SK-N-SH (cell line): Measurements from ENCODE around the gene ZNF609. TPM values are rescaled to one million over a fixed set of nuclear protein-coding genes. Genes with fewer than 3 reads are reported as not detected.
A peak's percentile ranks its signal among the peaks of the same experiment; 100 is the strongest.

ENCODE experiments used
- CTCF ChIA-PET: fragments of 300-600, 350-600 bp; formaldehyde crosslinking; extraction: SDS; loops from one replicate; lab custom pipeline; 2021; lab: Yijun Ruan, JAX
- POLR2A ChIA-PET: fragments of 350-600 bp; sonication (Branson Sonifier 250); formaldehyde crosslinking; extraction: SDS; loops from one replicate; lab custom pipeline; 2020; ENCODE audit warnings: antibody characterized with exemption, inconsistent platforms; lab: Yijun Ruan, JAX
- DNase-seq: peaks from one replicate; pipeline ENCODE4 v3.0.0; 2012
- H2AFZ ChIP-seq: fragments of 200-600 bp; sonication (generic); 2 replicates; pipeline ENCODE4 v1.8.1; 2016; ENCODE audit warnings: antibody characterized with exemption, mild to moderate bottlenecking, low read depth
- H3F3A ChIP-seq: fragments of 200-600 bp; sonication (generic); replicated peaks from 2 replicates; pipeline ENCODE3; 2016; ENCODE audit warnings: antibody characterized with exemption, mild to moderate bottlenecking; ENCODE audit not compliant: insufficient read depth
- H3K27ac ChIP-seq, 2 experiments: fragments of 200-500 bp in 1 of 2; fragments of 200-600 bp in 1 of 2; sonication (Bioruptor generic) in 1 of 2; sonication (generic), shearing (Covaris generic) in 1 of 2; 2 replicates each; pipeline versions ENCODE4 v1.5.1 to v1.6.1; 2014 to 2016; ENCODE audit warnings: low read depth in 2 of 2, inconsistent platforms in 1 of 2, low read length in 1 of 2, mild to moderate bottlenecking in 1 of 2, mixed read lengths in 1 of 2
- H3K27me3 ChIP-seq: fragments of 200-600 bp; sonication (generic), shearing (Covaris generic); 2 replicates; pipeline ENCODE4 v1.6.1; 2016; ENCODE audit warnings: mixed run types; ENCODE audit not compliant: insufficient read depth
- H3K36me3 ChIP-seq, 2 experiments: fragments of 200-500 bp in 1 of 2; fragments of 200-600 bp in 1 of 2; sonication (Bioruptor generic) in 1 of 2; sonication (generic) in 1 of 2; replicated peaks in 1 of 2; 2 replicates each; pipeline versions ENCODE3 to v1.5.1; 2014 to 2016; ENCODE audit warnings: low read length in 1 of 2, mild to moderate bottlenecking in 1 of 2; ENCODE audit not compliant: insufficient read depth in 2 of 2, control insufficient read depth in 1 of 2
- H3K4me1 ChIP-seq, 2 experiments: fragments of 200-500 bp in 1 of 2; fragments of 200-600 bp in 1 of 2; sonication (Bioruptor generic) in 1 of 2; sonication (generic), shearing (Covaris generic) in 1 of 2; 2 replicates each; pipeline versions ENCODE4 v1.5.1 to v1.6.1; 2014 to 2016; ENCODE audit warnings: low read depth in 1 of 2, low read length in 1 of 2, mixed run types in 1 of 2; ENCODE audit not compliant: insufficient read depth in 2 of 2, control insufficient read depth in 1 of 2
- H3K4me2 ChIP-seq: fragments of 200-600 bp; sonication (generic), shearing (Covaris generic); 2 replicates; pipeline ENCODE4 v1.6.1; 2017; ENCODE audit warnings: mixed run types
- H3K4me3 ChIP-seq, 2 experiments: fragments of 200-500 bp in 1 of 2; fragments of 200-600 bp in 1 of 2; sonication (Bioruptor generic) in 1 of 2; sonication (generic), shearing (Covaris generic) in 1 of 2; 2 replicates each; pipeline versions ENCODE4 v1.5.1 to v1.8.1; 2014 to 2016; ENCODE audit warnings: low read depth in 2 of 2, inconsistent platforms in 1 of 2, low read length in 1 of 2, mild to moderate bottlenecking in 1 of 2, mixed read lengths in 1 of 2, moderate library complexity in 1 of 2
- H3K79me2 ChIP-seq: fragments of 200-600 bp; sonication (generic); 2 replicates; pipeline ENCODE4 v1.8.1; 2017; ENCODE audit warnings: mild to moderate bottlenecking; ENCODE audit not compliant: insufficient read depth
- H3K9ac ChIP-seq: fragments of 200-600 bp; sonication (generic); 2 replicates; pipeline ENCODE4 v1.6.1; 2017; ENCODE audit warnings: mixed run types
- H3K9me2 ChIP-seq: fragments of 200-600 bp; sonication (generic); 2 replicates; pipeline ENCODE4 v1.6.1; 2017; ENCODE audit warnings: mixed run types
- H3K9me3 ChIP-seq: fragments of 200-600 bp; sonication (generic); 2 replicates; pipeline ENCODE4 v1.6.1; 2017; ENCODE audit warnings: mixed run types, mild to moderate bottlenecking, moderate library complexity
- H4K20me1 ChIP-seq: fragments of 200-600 bp; sonication (generic); 2 replicates; pipeline ENCODE4 v1.6.1; 2017; ENCODE audit warnings: mild to moderate bottlenecking, mixed run types; ENCODE audit not compliant: insufficient read depth
- EP300 ChIP-seq, 2 experiments: IDR thresholded peaks; 2 replicates each; pipeline versions ENCODE4 v1.4.0 to v1.6.1; 2012; ENCODE audit warnings: borderline replicate concordance in 1 of 2, low read depth in 1 of 2, low read length in 1 of 2
- GATA2 ChIP-seq: sonication (generic); formaldehyde crosslinking; IDR thresholded peaks from 2 replicates; pipeline ENCODE4 v1.5.0; 2020; ENCODE audit warnings: mild to moderate bottlenecking, missing genetic modification reagents
- MAX ChIP-seq: IDR thresholded peaks from 2 replicates; pipeline ENCODE4 v1.4.0; 2012; ENCODE audit warnings: low read depth
- MEF2A ChIP-seq: IDR thresholded peaks from 2 replicates; pipeline ENCODE4 v1.4.0; 2012; ENCODE audit warnings: low read depth, borderline replicate concordance
- MXI1 ChIP-seq: IDR thresholded peaks from 2 replicates; pipeline ENCODE4 v1.6.1; 2012; ENCODE audit warnings: mild to moderate bottlenecking, low read depth, low read length, improper control_type of control experiment
- NRF1 ChIP-seq: IDR thresholded peaks from 2 replicates; pipeline ENCODE4 v1.6.1; 2012; ENCODE audit warnings: low read depth, mild to moderate bottlenecking, low read length
- PBX3 ChIP-seq: IDR thresholded peaks from 2 replicates; pipeline ENCODE4; 2012
- POLR2AphosphoS5 ChIP-seq: IDR thresholded peaks from 2 replicates; pipeline ENCODE4 v1.6.1; 2012; ENCODE audit warnings: low read depth, low read length
- RAD21 ChIP-seq: IDR thresholded peaks from 2 replicates; pipeline ENCODE4 v1.6.1; 2012; ENCODE audit warnings: mild to moderate bottlenecking, low read length
- RFX5 ChIP-seq: IDR thresholded peaks from 2 replicates; pipeline ENCODE4 v1.6.1; 2012; ENCODE audit warnings: mild to moderate bottlenecking, improper control_type of control experiment, low read length
- TAF1 ChIP-seq: IDR thresholded peaks from 2 replicates; pipeline ENCODE4 v1.6.1; 2012; ENCODE audit warnings: low read depth, mild to moderate bottlenecking, low read length, moderate library complexity, borderline replicate concordance
- TCF12 ChIP-seq: IDR thresholded peaks from 2 replicates; pipeline ENCODE4 v1.4.0; 2012
- TEAD4 ChIP-seq: IDR thresholded peaks from 2 replicates; pipeline ENCODE4 v1.4.0; 2012; ENCODE audit warnings: mild to moderate bottlenecking, borderline replicate concordance; ENCODE audit not compliant: insufficient read depth
- USF1 ChIP-seq: IDR thresholded peaks from 2 replicates; pipeline ENCODE4 v1.4.0; 2012; ENCODE audit warnings: low read depth, borderline replicate concordance
- USF2 ChIP-seq: fragments of 150-350 bp; IDR thresholded peaks from 2 replicates; pipeline ENCODE4 v1.6.1; 2017; ENCODE audit warnings: antibody characterized with exemption, low read length, low read depth, borderline replicate concordance
- WGBS: methylation state at CpG from one replicate; pipeline ENCODE4 v1.1.6; 2017; ENCODE audit warnings: low lambda C conversion rate; 5-methylcytosine and 5-hydroxymethylcytosine counted together
- polyA plus RNA-seq, 3 experiments: library from polyadenylated mRNA; depleted of rRNA; stranded (reverse); fragments of >200 nt; gene quantifications; 2 replicates each; pipeline ENCODE4 v1.2.3, GENCODE V29; 2012

Gene ZNF609
- polyA plus RNA-seq, 1 of the 3 experiments (the other 2 are of a cell fraction), result 12.6 TPM

GRCh38 chr15:64461721-64462162, 1.4 kb downstream of the ZNF609 start:
- peak overlapping the region; percentile 64 to 68 for H3K4me3 ChIP-seq
- WGBS, result 23% methylated on average over 5 of the region's 5 CpGs
- H2AFZ ChIP-seq, result no peak overlapping the region
- peaks cover 18 to 20% of the 10 kb centered on the region in 2 experiments; a peak in 3 of 4 replicates for H3K4me1 ChIP-seq
- H3K27ac ChIP-seq, result peak overlapping the region; percentile 66 to 90
- peaks cover 56% of the 10 kb centered on the region for H3K79me2 ChIP-seq
- H3K9me3 ChIP-seq, result no peaks in the 10 kb centered on the region
- peaks cover 3 to 13% of the 10 kb centered on the region in 2 experiments for H3K36me3 ChIP-seq
- peaks cover 18% of the 10 kb centered on the region for H3F3A ChIP-seq
- DNase-seq, result peak; percentile 49
- POLR2A ChIA-PET, result interaction anchor here (0.6 to 1.0 kb wide), 3 partner anchors 40 to 93 kb away, joined by 3 read pairs; no protein-coding TSS in a partner anchor
- no peaks in the 10 kb centered on the region for H3K27me3 ChIP-seq
- TF ChIP-seq TEAD4, result no peak
- TF ChIP-seq MXI1, result peak; percentile 16; the same call in 1 of the 2 replicates
- TF ChIP-seq, all 33 proteins: peak for 1
- Histone ChIP-seq H3K9ac (peak overlapping the region; percentile 64; the same call in 1 of the 2 replicates), H3K4me2 (peak overlapping the region; percentile 87), H3K9me2 (no peaks in the 10 kb centered on the region), H4K20me1 (peaks cover 53% of the 10 kb centered on the region)
- CTCF ChIA-PET, result interaction anchor here (1.3 to 1.4 kb wide), 2 partner anchors 87 to 192 kb away, joined by 3 to 4 read pairs; no protein-coding TSS in a partner anchor

- Histone ChIP-seq H4K20me1 (peaks cover 60% of the 10 kb centered on the region), H3K79me2 (peaks cover 64% of the 10 kb centered on the region), H3K4me3 (no peak overlapping the region; a peak in 1 of 4 replicates), H3K9ac (no peak overlapping the region), H3K9me3 (no peaks in the 10 kb centered on the region), H3K36me3 (peaks cover 6 to 8% of the 10 kb centered on the region in 2 experiments), H3F3A (peaks cover 18% of the 10 kb centered on the region), H3K9me2 (no peaks in the 10 kb centered on the region), H2AFZ (no peak overlapping the region), H3K4me1 (peaks cover 18 to 20% of the 10 kb centered on the region in 2 experiments; a peak in 3 of 4 replicates), H3K27me3 (no peaks in the 10 kb centered on the region), H3K27ac (peak overlapping the region in 1 of 2 experiments; percentile 90; a peak in 2 of 4 replicates), H3K4me2 (peak overlapping the region; percentile 87)
- no peak for DNase-seq
- CTCF ChIA-PET, result interaction anchor here (1.4 kb wide), 1 partner anchor 191 kb away, joined by 3 read pairs; no protein-coding TSS in a partner anchor
- TF ChIP-seq MEF2A, result no peak
- TF ChIP-seq EP300 (IDR thresholded peaks at IDR 0.05; ENCODE audit: borderline replicate concordance in 1 of 2, low read depth in 1 of 2, low read length in 1 of 2), result no peak
- no peak for TF ChIP-seq NRF1
- TF ChIP-seq TCF12, result no peak
- TF ChIP-seq USF2, result no peak
- TF ChIP-seq USF1, result no peak
- TF ChIP-seq TAF1, result no peak
- TF ChIP-seq POLR2AphosphoS5, result no peak
- TF ChIP-seq MAX, result no peak
- TF ChIP-seq GATA2 (CRISPR knock-in tag), result no peak
- TF ChIP-seq PBX3, result no peak
- TF ChIP-seq RAD21, result no peak
- TF ChIP-seq RFX5, result no peak
- no peak for TF ChIP-seq MXI1
- POLR2A ChIA-PET, result interaction anchor here (0.6 kb wide), 1 partner anchor 51 kb away, joined by 3 read pairs; no protein-coding TSS in a partner anchor
Measured at GRCh38 chr15:64462492-64462891, 2.1 kb downstream of the ZNF609 start.
